ENCODE results near the gene ENTPD3. TPM values are rescaled to one million over a fixed set of nuclear protein-coding genes. Genes with fewer than 3 reads are reported as not detected.

The ENTPD3 gene
- total and polyA plus RNA-seq, 2 of the 8 experiments (the other 6 are each of a cell fraction or from before 2014, with no cell fraction given), result 0.60 to 1.0 TPM

DNA sequence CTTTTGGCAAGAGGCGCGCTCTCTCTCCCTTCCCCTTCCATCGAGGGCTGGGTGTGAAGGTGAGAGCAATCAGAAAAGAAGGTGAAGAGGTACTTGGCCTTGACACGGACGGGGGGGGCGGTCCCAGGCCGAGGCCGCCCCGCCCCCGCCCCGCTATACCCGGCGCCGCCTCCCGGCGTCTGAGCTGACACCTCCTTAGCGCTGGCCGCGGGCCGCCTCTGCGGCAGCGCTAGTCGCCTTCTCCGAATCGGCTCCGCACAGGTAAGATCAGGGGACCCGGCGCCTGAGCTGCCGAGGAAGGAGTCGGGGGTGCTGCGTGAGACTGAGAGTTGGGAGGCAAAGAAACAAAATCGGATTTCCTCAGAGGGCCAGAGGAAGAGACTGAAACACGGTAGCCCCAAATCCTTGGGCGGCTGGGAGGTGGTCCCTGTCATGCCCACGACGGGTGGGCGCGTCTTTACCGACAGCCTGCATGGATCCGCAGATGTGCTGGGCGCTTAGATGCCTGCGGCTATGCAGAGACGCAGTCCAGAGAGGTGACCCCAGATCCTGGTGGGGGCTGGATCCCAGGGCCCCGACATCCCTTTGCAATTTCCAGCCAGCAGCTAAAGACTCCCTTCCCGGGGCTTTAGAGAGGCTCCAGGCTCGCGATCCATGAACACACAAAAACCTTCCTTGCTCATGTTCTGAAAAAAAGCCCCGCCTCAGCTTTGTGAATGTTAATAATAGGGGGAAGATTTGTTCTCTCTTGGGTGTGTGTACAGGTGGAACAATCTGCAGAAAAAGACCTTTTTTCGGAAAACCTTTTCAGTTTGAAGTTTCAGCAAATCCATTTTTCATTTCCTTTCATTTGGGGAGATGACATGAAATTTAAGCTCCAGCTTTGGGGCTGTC lies at the start of gene ENTPD3 (continued):
- TF ChIP-seq, protein P1, sequence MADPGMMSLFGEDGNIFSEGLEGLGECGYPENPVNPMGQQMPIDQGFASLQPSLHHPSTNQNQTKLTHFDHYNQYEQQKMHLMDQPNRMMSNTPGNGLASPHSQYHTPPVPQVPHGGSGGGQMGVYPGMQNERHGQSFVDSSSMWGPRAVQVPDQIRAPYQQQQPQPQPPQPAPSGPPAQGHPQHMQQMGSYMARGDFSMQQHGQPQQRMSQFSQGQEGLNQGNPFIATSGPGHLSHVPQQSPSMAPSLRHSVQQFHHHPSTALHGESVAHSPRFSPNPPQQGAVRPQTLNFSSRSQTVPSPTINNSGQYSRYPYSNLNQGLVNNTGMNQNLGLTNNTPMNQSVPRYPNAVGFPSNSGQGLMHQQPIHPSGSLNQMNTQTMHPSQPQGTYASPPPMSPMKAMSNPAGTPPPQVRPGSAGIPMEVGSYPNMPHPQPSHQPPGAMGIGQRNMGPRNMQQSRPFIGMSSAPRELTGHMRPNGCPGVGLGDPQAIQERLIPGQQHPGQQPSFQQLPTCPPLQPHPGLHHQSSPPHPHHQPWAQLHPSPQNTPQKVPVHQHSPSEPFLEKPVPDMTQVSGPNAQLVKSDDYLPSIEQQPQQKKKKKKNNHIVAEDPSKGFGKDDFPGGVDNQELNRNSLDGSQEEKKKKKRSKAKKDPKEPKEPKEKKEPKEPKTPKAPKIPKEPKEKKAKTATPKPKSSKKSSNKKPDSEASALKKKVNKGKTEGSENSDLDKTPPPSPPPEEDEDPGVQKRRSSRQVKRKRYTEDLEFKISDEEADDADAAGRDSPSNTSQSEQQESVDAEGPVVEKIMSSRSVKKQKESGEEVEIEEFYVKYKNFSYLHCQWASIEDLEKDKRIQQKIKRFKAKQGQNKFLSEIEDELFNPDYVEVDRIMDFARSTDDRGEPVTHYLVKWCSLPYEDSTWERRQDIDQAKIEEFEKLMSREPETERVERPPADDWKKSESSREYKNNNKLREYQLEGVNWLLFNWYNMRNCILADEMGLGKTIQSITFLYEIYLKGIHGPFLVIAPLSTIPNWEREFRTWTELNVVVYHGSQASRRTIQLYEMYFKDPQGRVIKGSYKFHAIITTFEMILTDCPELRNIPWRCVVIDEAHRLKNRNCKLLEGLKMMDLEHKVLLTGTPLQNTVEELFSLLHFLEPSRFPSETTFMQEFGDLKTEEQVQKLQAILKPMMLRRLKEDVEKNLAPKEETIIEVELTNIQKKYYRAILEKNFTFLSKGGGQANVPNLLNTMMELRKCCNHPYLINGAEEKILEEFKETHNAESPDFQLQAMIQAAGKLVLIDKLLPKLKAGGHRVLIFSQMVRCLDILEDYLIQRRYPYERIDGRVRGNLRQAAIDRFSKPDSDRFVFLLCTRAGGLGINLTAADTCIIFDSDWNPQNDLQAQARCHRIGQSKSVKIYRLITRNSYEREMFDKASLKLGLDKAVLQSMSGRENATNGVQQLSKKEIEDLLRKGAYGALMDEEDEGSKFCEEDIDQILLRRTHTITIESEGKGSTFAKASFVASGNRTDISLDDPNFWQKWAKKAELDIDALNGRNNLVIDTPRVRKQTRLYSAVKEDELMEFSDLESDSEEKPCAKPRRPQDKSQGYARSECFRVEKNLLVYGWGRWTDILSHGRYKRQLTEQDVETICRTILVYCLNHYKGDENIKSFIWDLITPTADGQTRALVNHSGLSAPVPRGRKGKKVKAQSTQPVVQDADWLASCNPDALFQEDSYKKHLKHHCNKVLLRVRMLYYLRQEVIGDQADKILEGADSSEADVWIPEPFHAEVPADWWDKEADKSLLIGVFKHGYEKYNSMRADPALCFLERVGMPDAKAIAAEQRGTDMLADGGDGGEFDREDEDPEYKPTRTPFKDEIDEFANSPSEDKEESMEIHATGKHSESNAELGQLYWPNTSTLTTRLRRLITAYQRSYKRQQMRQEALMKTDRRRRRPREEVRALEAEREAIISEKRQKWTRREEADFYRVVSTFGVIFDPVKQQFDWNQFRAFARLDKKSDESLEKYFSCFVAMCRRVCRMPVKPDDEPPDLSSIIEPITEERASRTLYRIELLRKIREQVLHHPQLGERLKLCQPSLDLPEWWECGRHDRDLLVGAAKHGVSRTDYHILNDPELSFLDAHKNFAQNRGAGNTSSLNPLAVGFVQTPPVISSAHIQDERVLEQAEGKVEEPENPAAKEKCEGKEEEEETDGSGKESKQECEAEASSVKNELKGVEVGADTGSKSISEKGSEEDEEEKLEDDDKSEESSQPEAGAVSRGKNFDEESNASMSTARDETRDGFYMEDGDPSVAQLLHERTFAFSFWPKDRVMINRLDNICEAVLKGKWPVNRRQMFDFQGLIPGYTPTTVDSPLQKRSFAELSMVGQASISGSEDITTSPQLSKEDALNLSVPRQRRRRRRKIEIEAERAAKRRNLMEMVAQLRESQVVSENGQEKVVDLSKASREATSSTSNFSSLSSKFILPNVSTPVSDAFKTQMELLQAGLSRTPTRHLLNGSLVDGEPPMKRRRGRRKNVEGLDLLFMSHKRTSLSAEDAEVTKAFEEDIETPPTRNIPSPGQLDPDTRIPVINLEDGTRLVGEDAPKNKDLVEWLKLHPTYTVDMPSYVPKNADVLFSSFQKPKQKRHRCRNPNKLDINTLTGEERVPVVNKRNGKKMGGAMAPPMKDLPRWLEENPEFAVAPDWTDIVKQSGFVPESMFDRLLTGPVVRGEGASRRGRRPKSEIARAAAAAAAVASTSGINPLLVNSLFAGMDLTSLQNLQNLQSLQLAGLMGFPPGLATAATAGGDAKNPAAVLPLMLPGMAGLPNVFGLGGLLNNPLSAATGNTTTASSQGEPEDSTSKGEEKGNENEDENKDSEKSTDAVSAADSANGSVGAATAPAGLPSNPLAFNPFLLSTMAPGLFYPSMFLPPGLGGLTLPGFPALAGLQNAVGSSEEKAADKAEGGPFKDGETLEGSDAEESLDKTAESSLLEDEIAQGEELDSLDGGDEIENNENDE (IDR thresholded peaks at IDR 0.05; ENCODE audit: insufficient replicate concordance, low read length), result no peak
- TF ChIP-seq CEBPB (IDR thresholded peaks at IDR 0.05; ENCODE audit: low read depth, low read length), result no peak
- no peak for TF ChIP-seq SP4 (IDR thresholded peaks at IDR 0.05; ENCODE audit: low read length)
- TF ChIP-seq EZH2 (IDR thresholded peaks at IDR 0.05; ENCODE audit: low read depth, low read length, severe bottlenecking), result peak; percentile 62
- no peak for TF ChIP-seq CHD2 (IDR thresholded peaks at IDR 0.05; ENCODE audit: low read length)
- TF ChIP-seq SP1 (IDR thresholded peaks at IDR 0.05; ENCODE audit: low read depth, low read length), result no peak
- TF ChIP-seq JUN (IDR thresholded peaks at IDR 0.05; ENCODE audit: low read depth, low read length), result no peak
- TF ChIP-seq POLR2A (IDR thresholded peaks at IDR 0.05; ENCODE audit: control extremely low read depth in 1 of 2, low read depth in 2 of 2, low read length in 2 of 2), result no peak
- no peak for TF ChIP-seq SRF (IDR thresholded peaks at IDR 0.05; ENCODE audit: low read depth, low read length)
- no peak for TF ChIP-seq JUND (IDR thresholded peaks at IDR 0.05; ENCODE audit: low read length)
